ENCODE measurements around the gene MAMDC2. TPM values are rescaled to one million over a fixed set of nuclear protein-coding genes. Genes with fewer than 3 reads are reported as not detected.

The MAMDC2 gene
- total RNA-seq, 1 experiment from 2014 or later = 1.2 TPM

DNA sequence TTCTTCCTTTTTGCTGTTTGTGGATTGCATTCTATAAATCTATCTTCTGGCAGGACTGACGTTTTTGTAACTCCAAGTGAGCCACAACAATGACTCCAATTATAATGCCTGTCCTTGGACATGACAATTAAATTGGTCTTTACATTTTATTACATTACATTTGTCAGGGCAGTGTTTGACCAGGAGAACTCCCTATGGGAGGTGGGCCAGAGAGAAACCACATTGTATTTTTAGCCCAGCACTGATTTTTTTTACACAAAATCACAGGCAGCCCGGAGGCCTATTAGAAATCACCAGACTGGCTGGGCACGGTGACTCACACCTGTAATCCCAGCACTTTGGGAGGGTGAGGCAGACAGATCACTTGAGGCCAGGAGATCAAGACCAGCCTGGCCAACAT is 116.0 kb downstream of the MAMDC2 start (continued):
- TF ChIP-seq, protein P1, sequence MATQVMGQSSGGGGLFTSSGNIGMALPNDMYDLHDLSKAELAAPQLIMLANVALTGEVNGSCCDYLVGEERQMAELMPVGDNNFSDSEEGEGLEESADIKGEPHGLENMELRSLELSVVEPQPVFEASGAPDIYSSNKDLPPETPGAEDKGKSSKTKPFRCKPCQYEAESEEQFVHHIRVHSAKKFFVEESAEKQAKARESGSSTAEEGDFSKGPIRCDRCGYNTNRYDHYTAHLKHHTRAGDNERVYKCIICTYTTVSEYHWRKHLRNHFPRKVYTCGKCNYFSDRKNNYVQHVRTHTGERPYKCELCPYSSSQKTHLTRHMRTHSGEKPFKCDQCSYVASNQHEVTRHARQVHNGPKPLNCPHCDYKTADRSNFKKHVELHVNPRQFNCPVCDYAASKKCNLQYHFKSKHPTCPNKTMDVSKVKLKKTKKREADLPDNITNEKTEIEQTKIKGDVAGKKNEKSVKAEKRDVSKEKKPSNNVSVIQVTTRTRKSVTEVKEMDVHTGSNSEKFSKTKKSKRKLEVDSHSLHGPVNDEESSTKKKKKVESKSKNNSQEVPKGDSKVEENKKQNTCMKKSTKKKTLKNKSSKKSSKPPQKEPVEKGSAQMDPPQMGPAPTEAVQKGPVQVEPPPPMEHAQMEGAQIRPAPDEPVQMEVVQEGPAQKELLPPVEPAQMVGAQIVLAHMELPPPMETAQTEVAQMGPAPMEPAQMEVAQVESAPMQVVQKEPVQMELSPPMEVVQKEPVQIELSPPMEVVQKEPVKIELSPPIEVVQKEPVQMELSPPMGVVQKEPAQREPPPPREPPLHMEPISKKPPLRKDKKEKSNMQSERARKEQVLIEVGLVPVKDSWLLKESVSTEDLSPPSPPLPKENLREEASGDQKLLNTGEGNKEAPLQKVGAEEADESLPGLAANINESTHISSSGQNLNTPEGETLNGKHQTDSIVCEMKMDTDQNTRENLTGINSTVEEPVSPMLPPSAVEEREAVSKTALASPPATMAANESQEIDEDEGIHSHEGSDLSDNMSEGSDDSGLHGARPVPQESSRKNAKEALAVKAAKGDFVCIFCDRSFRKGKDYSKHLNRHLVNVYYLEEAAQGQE (IDR thresholded peaks at IDR 0.05; ENCODE audit: low read depth) = no peak
- TF ChIP-seq CEBPB (IDR thresholded peaks at IDR 0.05; ENCODE audit: low read depth) (no peak), FOSL1 (IDR thresholded peaks at IDR 0.05; ENCODE audit: low read depth) (no peak; the same call in 1 of the 2 replicates), SP1 (IDR thresholded peaks at IDR 0.05; ENCODE audit: low read depth) (no peak), CBX3 (IDR thresholded peaks at IDR 0.05; ENCODE audit: low read depth) (no peak), EZH2phosphoT487 (IDR thresholded peaks at IDR 0.05; ENCODE audit: borderline replicate concordance) (no peak)
- TF ChIP-seq, protein P2, sequence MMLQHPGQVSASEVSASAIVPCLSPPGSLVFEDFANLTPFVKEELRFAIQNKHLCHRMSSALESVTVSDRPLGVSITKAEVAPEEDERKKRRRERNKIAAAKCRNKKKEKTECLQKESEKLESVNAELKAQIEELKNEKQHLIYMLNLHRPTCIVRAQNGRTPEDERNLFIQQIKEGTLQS (IDR thresholded peaks at IDR 0.05) = no peak
- TF ChIP-seq, protein P3, sequence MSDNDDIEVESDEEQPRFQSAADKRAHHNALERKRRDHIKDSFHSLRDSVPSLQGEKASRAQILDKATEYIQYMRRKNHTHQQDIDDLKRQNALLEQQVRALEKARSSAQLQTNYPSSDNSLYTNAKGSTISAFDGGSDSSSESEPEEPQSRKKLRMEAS (IDR thresholded peaks at IDR 0.05) = no peak

DNA sequence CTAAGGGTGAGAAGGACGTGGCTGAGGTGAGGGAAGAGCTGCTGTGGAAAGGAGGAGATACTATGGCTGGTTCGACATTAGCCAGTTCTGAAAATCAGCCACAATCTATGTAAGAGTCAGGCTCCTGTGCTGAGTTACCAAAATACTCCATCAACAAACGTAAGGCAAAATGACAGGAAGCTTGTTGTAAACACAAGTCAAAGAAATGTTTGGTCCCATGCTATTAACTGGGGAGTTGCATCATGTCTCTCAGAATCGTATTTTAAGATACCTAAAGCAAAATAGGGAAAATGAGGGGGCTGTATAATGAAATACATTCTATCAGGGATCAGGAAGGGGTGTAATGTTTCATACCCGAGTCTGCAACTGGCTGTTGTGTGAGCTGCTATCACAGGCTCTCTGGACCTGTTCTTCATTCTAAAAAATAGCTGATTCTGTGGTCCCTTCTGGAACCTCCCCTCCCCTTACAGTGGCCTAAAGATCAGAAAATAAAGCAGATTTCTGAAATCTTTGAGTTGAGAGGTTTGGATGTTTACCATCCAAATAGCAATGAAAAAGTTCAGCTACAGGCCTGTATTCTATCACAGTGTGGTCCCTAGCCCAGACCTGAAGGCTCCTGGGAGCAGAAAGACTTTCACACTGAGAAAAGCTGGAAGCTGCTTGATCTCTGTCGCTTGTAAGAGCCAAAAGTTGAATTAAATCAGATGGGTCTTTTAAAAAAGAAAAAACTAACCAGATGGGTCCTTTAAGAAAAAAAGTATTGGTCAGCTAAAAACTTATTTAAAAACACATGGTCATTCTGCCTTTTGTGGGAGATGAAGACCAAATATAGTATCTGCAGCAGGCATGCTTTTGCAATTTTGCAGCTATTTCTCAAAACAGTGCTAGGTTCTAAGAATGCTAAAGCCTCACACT is 117.3 kb downstream of the MAMDC2 start:
- CTCF ChIA-PET = interaction anchor here (1.4 kb wide), 1 partner anchor 48 kb away, joined by 5 read pairs; no protein-coding TSS in a partner anchor
- Histone ChIP-seq H3K27me3 (ENCODE audit: insufficient read depth, low read length) (no peaks in the 10 kb centered on the region), H2AFZ (ENCODE audit: low read depth, low read length, poor library complexity, severe bottlenecking) (no peak overlapping the region), H3K4me3 (replicated peaks in 1 of 2; ENCODE audit: low read depth in 1 of 2, low read length in 2 of 2) (no peak overlapping the region), H3K9me3 (ENCODE audit: control insufficient read depth in 1 of 2, insufficient read depth in 1 of 2, low read depth in 1 of 2, low read length in 2 of 2) (no peaks in the 10 kb centered on the region), H3K4me2 (ENCODE audit: low read length) (no peak overlapping the region), H3K9ac (ENCODE audit: low read length) (no peak overlapping the region), H4K20me1 (ENCODE audit: insufficient read depth) (no peaks in the 10 kb centered on the region), H3K79me2 (ENCODE audit: insufficient read depth, low read length) (no peaks in the 10 kb centered on the region), H3K36me3 (ENCODE audit: control insufficient read depth in 1 of 2, insufficient read depth in 2 of 2, low read length in 2 of 2) (no peaks in the 10 kb centered on the region), H3K9me2 (ENCODE audit: insufficient read depth) (no peaks in the 10 kb centered on the region), H3K4me1 (ENCODE audit: control insufficient read depth in 1 of 2, insufficient read depth in 2 of 2, low read length in 2 of 2) (0 out of 4 replicates have a peak, but pooled peaks cover 0 to 6% of the 10 kb centered on the region in 2 experiments), H3K27ac (ENCODE audit: low read depth, low read length) (no peak overlapping the region)
- TF ChIP-seq, protein P1 (IDR thresholded peaks at IDR 0.05; ENCODE audit: low read depth) = no peak
- TF ChIP-seq CEBPB (IDR thresholded peaks at IDR 0.05; ENCODE audit: low read depth) = no peak
- no peak for TF ChIP-seq FOSL1 (IDR thresholded peaks at IDR 0.05; ENCODE audit: low read depth)
- TF ChIP-seq, protein P2 (IDR thresholded peaks at IDR 0.05) = no peak
- TF ChIP-seq, protein P3 (IDR thresholded peaks at IDR 0.05) = no peak
- TF ChIP-seq ELF1 (IDR thresholded peaks at IDR 0.05; ENCODE audit: borderline replicate concordance, low read depth) = no peak
- DNase-seq (ENCODE audit: low read depth, low spot score) = no peak
- intact Hi-C loops (cut with micrococcal nuclease) = no loop called here
- POLR2A ChIA-PET = no interaction called here
- BruUV-seq (replicated peaks) = no TSS peak
- RAD21 ChIA-PET (ENCODE audit: low non-redundant PET in 1 of 2, low total read pairs in 2 of 2, uncharacterized antibody in 2 of 2, unreplicated experiment in 2 of 2) = no interaction called here
- ATAC-seq = no peak

All from HCT116 (cell line).